ENCODE results near the gene ADAM15.

- peak; percentile 88 to 100 (median 94) for TF ChIP-seq CTCF (IDR thresholded peaks at IDR 0.05)
- TF ChIP-seq POLR2A (IDR thresholded peaks at IDR 0.05) = no peak
Measured at GRCh38 chr1:155086128-155086741, 35.1 kb downstream of the ADAM15 start.

Data from uterus (tissue), 2 donors.